Stimulated activated effector memory CD8-positive, alpha-beta T cell treated with anti-CD3 and anti-CD28 coated beads, Interleukin-12 subunit alpha, Interleukin-12 subunit beta, amount 100 ng/mL, for 72 hours (primary cell): ENCODE results near the gene CFAP77.
"Not testable (repeated sequence)": the region's sequence is repeated elsewhere in the genome, so short reads cannot be mapped to it uniquely, and the experiment has no call there.

Source experiments
- ATAC-seq: fragments of 150-1000 bp; cut with Tn5 transposase; 2 replicates; pipeline ENCODE4 v1.10.0; 2021
- DNase-seq, 2 donors: peaks; one replicate each; pipeline ENCODE4 v3.0.0; 2021 to 2022; ENCODE audit warnings: low spot score in 2 of 2
- H3K27ac Mint-ChIP-seq: one replicate; pipeline ENCODE4 v1.8.0; 2022; ENCODE audit warnings: mild to moderate bottlenecking, mixed read lengths
- H3K36me3 Mint-ChIP-seq: one replicate; pipeline ENCODE4 v1.8.0; 2022; ENCODE audit warnings: mild to moderate bottlenecking, mixed read lengths
- H3K4me1 Mint-ChIP-seq: one replicate; pipeline ENCODE4 v1.8.0; 2022; ENCODE audit warnings: mixed read lengths
- H3K4me3 Mint-ChIP-seq: one replicate; pipeline ENCODE4 v1.8.0; 2022; ENCODE audit warnings: mild to moderate bottlenecking, mixed read lengths
- H3K9me3 Mint-ChIP-seq: one replicate; pipeline ENCODE4 v1.8.0; 2022; ENCODE audit warnings: mixed read lengths

Gene CFAP77

DNA sequence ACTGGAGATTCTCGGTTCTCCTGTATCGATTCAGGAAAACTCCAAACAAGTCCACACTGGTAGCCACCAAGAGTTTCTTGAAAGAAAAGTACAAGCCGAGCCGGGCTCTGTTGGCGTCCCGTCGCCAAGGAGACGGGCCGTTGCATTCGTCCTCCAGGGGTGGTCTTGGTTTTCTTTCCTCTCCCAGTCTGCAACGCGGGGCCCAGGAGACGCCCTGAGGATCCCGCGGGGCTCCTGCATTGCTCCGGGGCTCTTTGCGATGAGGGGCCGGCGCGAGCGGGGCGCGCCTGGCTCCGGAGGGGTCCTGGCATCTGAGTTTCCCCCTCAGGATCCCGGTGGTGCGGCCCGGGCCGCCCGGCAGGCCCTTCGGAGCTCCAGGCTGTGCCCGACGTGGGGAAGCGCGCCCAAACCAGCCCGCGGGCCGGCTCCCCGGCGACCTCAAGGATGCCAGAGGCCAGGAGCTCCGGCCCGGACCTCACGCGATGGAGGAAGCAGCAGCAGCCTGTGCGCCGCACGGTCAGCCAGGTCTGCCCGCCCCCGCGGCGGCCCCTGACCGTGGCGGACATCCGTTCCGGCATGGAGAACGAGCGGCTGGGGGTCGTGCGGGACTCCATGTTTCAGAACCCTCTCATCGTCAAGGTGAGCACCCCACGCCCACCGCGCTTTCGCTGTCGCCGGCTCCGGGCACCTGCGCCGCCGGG, at the start of gene CFAP77:
TSS of gene CFAP77 (plus strand) at position 384 of the 701 bp plus-strand sequence. CDS start at position 445, 61 bp downstream.
- ATAC-seq (peak; percentile 17), DNase-seq (peak in 1 of 2 donors; percentile 57)
- H3K4me1 Mint-ChIP-seq = peaks cover 38% of the 10 kb centered on the region
- peak within 1 kb of the TSS; percentile 66 for H3K4me3 Mint-ChIP-seq
- H3K9me3 Mint-ChIP-seq = no peaks in the 10 kb centered on the region
- H3K27ac Mint-ChIP-seq = no peak within 1 kb of the TSS
- H3K36me3 Mint-ChIP-seq = peaks cover 17% of the 10 kb centered on the region

GRCh38 chr9:132364068-132364467, 45.9 kb upstream of the CFAP77 start:
- Mint-ChIP-seq H3K36me3 (no peaks in the 10 kb centered on the region), H3K4me3 (no peak overlapping the region), H3K27ac (no peak overlapping the region), H3K9me3 (no peaks in the 10 kb centered on the region), H3K4me1 (no peaks in the 10 kb centered on the region)
- no peak for ATAC-seq
- no peak for DNase-seq

- H3K9me3 Mint-ChIP-seq = no peaks in the 10 kb centered on the region
- DNase-seq (no peak), ATAC-seq (no peak)
- no peak overlapping the region for H3K27ac Mint-ChIP-seq
- H3K4me1 Mint-ChIP-seq = no peaks in the 10 kb centered on the region
- H3K4me3 Mint-ChIP-seq = no peak overlapping the region
- H3K36me3 Mint-ChIP-seq = no peaks in the 10 kb centered on the region
Measured at GRCh38 chr9:132365986-132366385, 44.0 kb upstream of the CFAP77 start.

DNA sequence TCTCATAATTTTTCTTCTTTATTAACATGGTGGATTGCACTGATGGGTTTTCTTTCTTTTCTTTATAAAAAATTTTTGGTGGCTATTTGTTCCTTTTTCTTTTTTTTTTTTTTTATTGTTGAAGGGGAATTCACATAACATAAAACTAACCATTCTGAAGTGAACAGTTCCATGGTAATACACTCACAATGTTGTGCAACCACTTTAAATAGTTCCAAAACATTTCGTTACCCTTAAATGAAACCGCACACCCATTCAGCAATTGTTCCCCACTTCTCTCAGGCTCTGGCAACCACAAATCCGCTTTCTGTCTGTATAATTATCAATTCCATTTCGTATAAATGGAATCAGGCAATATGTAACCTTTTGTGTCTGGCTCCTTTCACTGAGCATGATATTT, 43.5 kb upstream of the CFAP77 start:
- Mint-ChIP-seq H3K36me3 (no peaks in the 10 kb centered on the region), H3K4me3 (no peak overlapping the region), H3K4me1 (no peaks in the 10 kb centered on the region), H3K9me3 (no peaks in the 10 kb centered on the region), H3K27ac (no peak overlapping the region)
- ATAC-seq = no peak
- no peak for DNase-seq

- Mint-ChIP-seq H3K27ac (no peak overlapping the region), H3K36me3 (no peaks in the 10 kb centered on the region), H3K9me3 (no peaks in the 10 kb centered on the region), H3K4me3 (no peak overlapping the region), H3K4me1 (peaks cover 8% of the 10 kb centered on the region)
- no peak for ATAC-seq
- no peak for DNase-seq
Measured at GRCh38 chr9:132367613-132368313, 42.2 kb upstream of the CFAP77 start.

DNA sequence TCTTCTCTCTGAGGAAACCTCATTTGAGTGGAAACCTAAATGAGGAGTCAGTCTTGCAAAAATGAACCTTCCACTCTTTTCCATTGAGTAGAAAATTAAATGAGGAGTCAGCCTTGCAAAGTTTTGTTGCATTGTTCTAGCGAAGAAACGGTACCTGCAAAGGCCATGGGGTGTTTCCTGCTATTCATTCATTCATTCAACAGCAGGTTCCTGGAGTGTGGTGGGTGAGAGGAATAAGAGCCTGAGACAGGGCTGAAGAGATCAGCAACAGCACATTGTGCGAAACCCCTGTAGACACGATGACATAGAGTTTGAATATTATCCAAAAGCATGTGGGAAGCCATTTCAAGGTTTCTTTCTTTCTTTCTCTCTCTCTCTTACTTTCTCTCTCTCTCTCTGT, 40.6 kb upstream of the CFAP77 start:
- Mint-ChIP-seq H3K4me3 (no peak overlapping the region), H3K36me3 (no peaks in the 10 kb centered on the region), H3K4me1 (peaks cover 14% of the 10 kb centered on the region), H3K27ac (peak overlapping the region; percentile 39), H3K9me3 (no peaks in the 10 kb centered on the region)
- ATAC-seq (no peak), DNase-seq (no peak)

DNA sequence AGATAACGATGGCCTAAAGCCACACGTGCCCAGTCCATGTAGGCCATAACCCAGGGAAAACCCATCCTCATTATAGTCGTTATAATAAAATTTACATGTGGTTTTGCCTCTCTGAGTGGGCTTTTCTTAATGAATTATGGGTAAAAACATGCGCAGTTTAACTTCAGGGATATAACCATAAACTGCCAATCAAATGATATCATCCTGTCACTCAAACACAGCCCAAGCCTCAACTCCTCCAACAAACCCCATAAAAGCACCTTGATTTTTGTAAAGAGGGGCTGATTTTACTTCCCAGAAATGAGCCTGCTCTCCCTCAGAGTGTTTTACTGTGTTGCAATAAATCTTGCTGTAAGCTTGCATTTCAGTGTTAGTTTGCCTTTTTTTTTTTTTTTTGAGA, 39.4 kb upstream of the CFAP77 start:
- no peaks in the 10 kb centered on the region for H3K9me3 Mint-ChIP-seq
- DNase-seq = no peak
- ATAC-seq = no peak
- no peak overlapping the region for H3K4me3 Mint-ChIP-seq
- H3K36me3 Mint-ChIP-seq = no peaks in the 10 kb centered on the region
- H3K27ac Mint-ChIP-seq = no peak overlapping the region
- peaks cover 14% of the 10 kb centered on the region for H3K4me1 Mint-ChIP-seq

DNA sequence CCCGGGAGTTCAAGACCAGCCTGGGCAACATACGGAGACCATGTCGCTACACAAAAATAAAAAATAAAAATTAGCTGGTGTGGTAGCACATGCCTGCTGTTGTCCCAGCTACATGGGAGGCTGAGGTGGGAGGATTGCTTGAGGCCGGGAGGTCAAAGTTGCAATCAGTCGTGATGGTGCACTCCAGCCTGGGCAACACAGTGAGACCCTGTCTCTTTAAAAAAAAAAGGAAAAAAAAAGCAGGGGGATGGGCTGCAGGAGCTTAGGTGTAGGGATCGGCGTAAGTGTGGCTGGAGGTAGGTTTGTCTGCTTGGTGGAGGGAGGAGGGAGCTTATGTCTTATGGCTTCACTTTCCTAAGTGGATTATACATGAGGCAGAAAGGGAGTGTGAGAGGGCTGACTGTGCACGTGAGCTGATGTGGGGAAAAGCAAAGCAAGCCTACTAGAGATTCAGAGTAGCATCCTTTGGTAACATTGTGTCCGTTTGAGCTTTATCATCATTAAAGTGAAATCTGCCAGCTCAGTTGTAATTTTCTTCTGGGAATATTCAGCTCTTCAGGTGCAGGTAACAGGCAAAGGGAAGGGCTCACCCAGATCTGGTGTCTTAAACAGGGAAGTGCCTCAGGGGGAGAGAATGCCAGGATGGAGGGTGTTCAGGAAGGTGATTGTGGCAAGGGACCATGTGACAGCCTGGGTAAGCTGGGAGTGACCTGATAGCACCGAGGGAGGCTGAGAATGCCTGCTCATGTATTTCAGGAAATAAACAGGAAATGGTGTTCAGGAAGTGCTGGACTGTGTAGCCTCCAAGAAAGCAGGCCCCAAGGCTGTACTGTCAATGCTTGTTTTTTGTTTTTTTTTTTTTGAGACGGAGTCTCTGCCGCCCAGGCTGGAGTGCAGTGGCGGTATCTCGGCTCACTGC, 37.6 kb upstream of the CFAP77 start:
- Mint-ChIP-seq H3K36me3 (no peaks in the 10 kb centered on the region), H3K27ac (peak overlapping the region; percentile 91), H3K9me3 (no peaks in the 10 kb centered on the region), H3K4me1 (peaks cover 14% of the 10 kb centered on the region), H3K4me3 (no peak overlapping the region)
- ATAC-seq = no peak
- no peak for DNase-seq

DNA sequence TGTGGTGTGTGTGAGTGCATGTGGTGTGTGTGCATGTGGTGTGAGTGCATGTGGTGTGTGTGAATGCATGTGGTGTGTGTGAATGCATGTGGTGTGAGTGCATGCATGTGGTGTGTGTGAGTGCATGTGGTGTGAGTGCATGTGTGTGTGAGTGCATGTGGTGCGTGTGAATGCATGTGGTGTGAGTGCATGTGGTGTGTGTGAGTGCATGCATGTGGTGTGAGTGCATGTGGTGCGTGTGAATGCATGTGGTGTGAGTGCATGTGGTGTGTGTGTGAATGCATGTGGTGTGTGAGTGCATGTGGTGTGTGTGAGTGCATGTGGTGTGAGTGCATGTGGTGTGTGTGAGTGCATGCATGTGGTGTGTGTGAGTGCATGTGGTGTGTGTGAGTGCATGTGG, 32.2 kb upstream of the CFAP77 start:
- not testable (repeated sequence) for ATAC-seq, H3K27ac Mint-ChIP-seq

GRCh38 chr9:132378416-132378815, 31.6 kb upstream of the CFAP77 start:
- not testable (repeated sequence) for H3K9me3 Mint-ChIP-seq, DNase-seq, ATAC-seq, H3K27ac Mint-ChIP-seq, H3K4me3 Mint-ChIP-seq, H3K4me1 Mint-ChIP-seq, H3K36me3 Mint-ChIP-seq

More for the DNA sequence above, 32.2 kb upstream of the CFAP77 start:
- not testable (repeated sequence) for H3K36me3 Mint-ChIP-seq, H3K9me3 Mint-ChIP-seq, H3K4me3 Mint-ChIP-seq, DNase-seq
- peaks cover 13% of the 10 kb centered on the region for H3K4me1 Mint-ChIP-seq

- Mint-ChIP-seq H3K4me3 (no peak overlapping the region), H3K4me1 (peaks cover 13% of the 10 kb centered on the region), H3K27ac (no peak overlapping the region), H3K36me3 (no peaks in the 10 kb centered on the region), H3K9me3 (no peaks in the 10 kb centered on the region)
- ATAC-seq (no peak), DNase-seq (no peak)
Measured at GRCh38 chr9:132381966-132382541, 28.0 kb upstream of the CFAP77 start.

DNA sequence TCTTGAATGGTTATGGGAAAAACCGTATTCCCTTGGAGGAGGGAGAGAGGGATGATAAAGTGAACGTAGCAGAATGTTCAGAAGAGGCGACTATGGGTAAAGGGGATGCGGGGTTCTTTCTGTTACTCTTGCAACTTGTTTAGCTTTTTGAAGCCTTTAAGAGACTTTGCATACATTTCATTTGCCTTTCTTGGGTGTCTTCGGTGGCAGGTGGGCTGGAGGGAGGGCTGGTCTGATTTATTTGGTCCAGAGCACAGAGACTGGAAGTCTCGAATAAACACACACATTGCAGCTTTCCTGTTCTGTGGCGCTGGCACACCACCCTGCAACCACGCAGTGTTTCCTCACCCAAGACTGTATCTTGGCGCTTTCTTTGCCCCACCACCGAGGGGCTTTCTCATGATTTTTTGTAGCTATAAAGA, 26.5 kb upstream of the CFAP77 start:
- no peak overlapping the region for H3K4me3 Mint-ChIP-seq
- H3K36me3 Mint-ChIP-seq = no peaks in the 10 kb centered on the region
- no peak for ATAC-seq
- DNase-seq = no peak
- H3K9me3 Mint-ChIP-seq = no peaks in the 10 kb centered on the region
- H3K27ac Mint-ChIP-seq = peak overlapping the region; percentile 50
- peaks cover 13% of the 10 kb centered on the region for H3K4me1 Mint-ChIP-seq

DNA sequence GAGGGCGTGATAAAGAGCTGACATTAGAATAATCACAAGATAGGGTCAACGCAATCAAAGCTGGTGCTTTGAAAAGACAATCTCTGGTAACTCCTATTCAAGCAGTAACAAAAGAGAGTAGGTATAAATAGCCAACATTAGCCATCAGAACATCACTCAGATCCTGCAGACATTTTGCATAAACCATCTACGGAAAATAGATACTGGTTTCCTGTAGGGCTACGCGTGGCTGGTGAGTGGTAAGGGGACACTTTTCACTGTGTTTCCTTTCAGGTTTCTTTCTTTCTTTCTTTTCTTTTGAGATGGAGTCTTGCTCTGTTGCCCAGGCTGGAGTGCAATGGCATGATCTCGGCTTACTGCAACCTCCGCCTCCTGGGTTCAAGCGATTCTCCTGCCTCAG, 25.6 kb upstream of the CFAP77 start:
- no peaks in the 10 kb centered on the region for H3K36me3 Mint-ChIP-seq
- peaks cover 13% of the 10 kb centered on the region for H3K4me1 Mint-ChIP-seq
- no peak overlapping the region for H3K4me3 Mint-ChIP-seq
- DNase-seq (no peak), ATAC-seq (no peak)
- H3K9me3 Mint-ChIP-seq = no peaks in the 10 kb centered on the region
- H3K27ac Mint-ChIP-seq = no peak overlapping the region

DNA sequence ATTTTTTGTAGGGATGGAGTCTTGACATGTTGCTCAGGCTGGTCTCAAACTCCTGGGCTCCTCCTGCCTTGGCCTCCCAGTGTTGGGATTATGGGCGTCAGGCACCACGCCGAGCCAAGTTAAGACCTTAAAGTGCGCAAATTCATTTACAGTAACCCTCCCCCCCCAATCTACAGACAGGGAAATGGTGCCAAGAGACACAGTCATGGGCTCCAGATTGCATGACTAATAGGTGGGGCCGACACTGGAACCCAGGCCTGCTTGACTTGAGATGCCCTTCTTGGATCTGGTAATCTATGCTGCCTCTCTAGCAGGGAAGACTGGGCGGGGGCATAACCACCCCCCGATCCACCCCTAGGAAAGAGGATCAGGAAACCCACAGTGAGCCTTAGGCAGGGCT, 22.9 kb upstream of the CFAP77 start:
- H3K9me3 Mint-ChIP-seq = no peaks in the 10 kb centered on the region
- no peak overlapping the region for H3K4me3 Mint-ChIP-seq
- H3K4me1 Mint-ChIP-seq = peaks cover 8% of the 10 kb centered on the region
- H3K27ac Mint-ChIP-seq = no peak overlapping the region
- H3K36me3 Mint-ChIP-seq = no peaks in the 10 kb centered on the region
- ATAC-seq (no peak), DNase-seq (no peak)

DNA sequence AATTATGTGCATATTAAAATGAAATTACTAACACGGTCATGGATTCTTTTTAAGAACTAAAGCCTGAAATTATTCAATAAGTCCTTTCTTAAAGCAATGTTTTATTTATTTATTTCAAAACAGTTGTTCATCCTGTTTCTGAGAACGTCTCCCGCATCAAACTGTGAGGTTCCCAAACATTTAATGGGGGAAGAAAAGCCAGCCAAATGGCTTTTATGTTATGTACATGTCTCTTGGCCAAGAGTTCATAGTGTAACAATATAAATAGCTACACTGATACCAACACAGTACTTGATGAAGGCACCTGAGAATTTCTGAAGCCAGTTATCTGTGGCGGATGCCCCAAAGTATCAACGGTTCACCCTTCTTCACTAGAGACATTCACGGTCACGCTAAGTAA, 19.0 kb upstream of the CFAP77 start:
- Mint-ChIP-seq H3K4me3 (no peak overlapping the region), H3K9me3 (no peaks in the 10 kb centered on the region), H3K4me1 (no peaks in the 10 kb centered on the region), H3K27ac (no peak overlapping the region), H3K36me3 (no peaks in the 10 kb centered on the region)
- DNase-seq = no peak
- ATAC-seq = no peak
